ENCODE measurements around the gene SRCIN1. TPM values are rescaled to one million over a fixed set of nuclear protein-coding genes. Genes with fewer than 3 reads are reported as not detected.

The SRCIN1 gene
- total RNA-seq, 4 donors from 2014 or later = 0.54 to 0.89 (median 0.69) TPM

- no peaks in the 10 kb centered on the region for H3K36me3 ChIP-seq
- intact Hi-C loops (cut with DNase I) = no loop called here
- no peaks in the 10 kb centered on the region for H3K27me3 ChIP-seq
- no peaks in the 10 kb centered on the region for H3K9me3 ChIP-seq
- no peak for TF ChIP-seq CTCF (IDR thresholded peaks at IDR 0.05)
- no peak for TF ChIP-seq POLR2A (IDR thresholded peaks at IDR 0.05)
- no peak for DNase-seq
- H3K4me1 ChIP-seq = peaks cover 7 to 24% of the 10 kb centered on the region in 2 donors
- H3K27ac ChIP-seq = no peak overlapping the region
- no peak overlapping the region for H3K4me3 ChIP-seq (replicated peaks in 1 of 3)
Observed at GRCh38 chr17:38592487-38592886, 13.3 kb downstream of the SRCIN1 start.

GRCh38 chr17:38591759-38592241, 14.0 kb downstream of the SRCIN1 start:
- Histone ChIP-seq H3K27ac (peak overlapping the region in 2 of 3 donors; percentile 46 to 53), H3K36me3 (no peaks in the 10 kb centered on the region), H3K4me1 (peaks cover 7 to 24% of the 10 kb centered on the region in 2 donors), H3K4me3 (replicated peaks in 1 of 3) (no peak overlapping the region), H3K9me3 (no peaks in the 10 kb centered on the region), H3K27me3 (no peaks in the 10 kb centered on the region)
- no peak for TF ChIP-seq POLR2A (IDR thresholded peaks at IDR 0.05)
- TF ChIP-seq CTCF (IDR thresholded peaks at IDR 0.05) = no peak
- WGBS, 2 donors = 53% methylated on average over 3 of the region's 5 CpGs; no CpG with 5 or more reads in 1 of the 2 donors
- no peak for DNase-seq
- intact Hi-C loops (cut with DNase I) = no loop called here

GRCh38 chr17:38590988-38591758, 14.6 kb downstream of the SRCIN1 start:
- DNase-seq = peak; percentile 75 to 87
- no peak for TF ChIP-seq POLR2A (IDR thresholded peaks at IDR 0.05)
- no peak for TF ChIP-seq CTCF (IDR thresholded peaks at IDR 0.05)
- no peaks in the 10 kb centered on the region for H3K36me3 ChIP-seq
- 50 to 59% methylated on average over 4 to 6 of the region's 6 CpGs for WGBS, 2 donors
- H3K27me3 ChIP-seq = no peaks in the 10 kb centered on the region
- peak overlapping the region in 2 of 3 donors; percentile 46 to 53 for H3K27ac ChIP-seq
- intact Hi-C loops (cut with DNase I) = no loop called here
- no peak overlapping the region for H3K4me3 ChIP-seq (replicated peaks in 1 of 3)
- H3K4me1 ChIP-seq = peaks cover 7 to 24% of the 10 kb centered on the region in 2 donors
- H3K9me3 ChIP-seq = no peaks in the 10 kb centered on the region

GRCh38 chr17:38589462-38590114, 16.2 kb downstream of the SRCIN1 start:
- Histone ChIP-seq H3K36me3 (no peaks in the 10 kb centered on the region), H3K9me3 (no peaks in the 10 kb centered on the region), H3K27ac (no peak overlapping the region), H3K27me3 (no peaks in the 10 kb centered on the region), H3K4me3 (replicated peaks in 1 of 3) (no peak overlapping the region), H3K4me1 (peaks cover 7 to 24% of the 10 kb centered on the region in 2 donors)
- WGBS, 2 donors = 75 to 83% methylated on average over 6 of the region's 10 CpGs
- no peak for DNase-seq
- intact Hi-C loops (cut with DNase I) = loop anchor here (10.0 kb wide), 2 partner anchors 75 to 165 kb away; partner anchors contain the start of gene ARHGAP23
- TF ChIP-seq POLR2A (IDR thresholded peaks at IDR 0.05) (no peak), CTCF (IDR thresholded peaks at IDR 0.05) (no peak)

- Histone ChIP-seq H3K4me3 (replicated peaks in 1 of 3) (no peak overlapping the region), H3K9me3 (no peaks in the 10 kb centered on the region), H3K27me3 (no peaks in the 10 kb centered on the region), H3K27ac (no peak overlapping the region), H3K36me3 (no peaks in the 10 kb centered on the region), H3K4me1 (peaks cover 7 to 29% of the 10 kb centered on the region in 2 donors)
- DNase-seq = no peak
- WGBS, 2 donors = 67 to 72% methylated on average over 8 to 9 of the region's 9 CpGs
- TF ChIP-seq POLR2A (IDR thresholded peaks at IDR 0.05) (no peak), CTCF (IDR thresholded peaks at IDR 0.05) (no peak)
- intact Hi-C loops (cut with DNase I) = loop anchor here (10.0 kb wide), 2 partner anchors 74 to 164 kb away; partner anchors contain the start of gene ARHGAP23
Observed at GRCh38 chr17:38588788-38589174, 17.0 kb downstream of the SRCIN1 start.

All from thyroid gland (tissue), 4 donors.